ENCODE measurements around the gene ANKRD6. TPM values are rescaled to one million over a fixed set of nuclear protein-coding genes. Genes with fewer than 3 reads are reported as not detected.

ANKRD6 gene
- total RNA-seq, 1 experiment from 2014 or later: 25.4 TPM

DNA sequence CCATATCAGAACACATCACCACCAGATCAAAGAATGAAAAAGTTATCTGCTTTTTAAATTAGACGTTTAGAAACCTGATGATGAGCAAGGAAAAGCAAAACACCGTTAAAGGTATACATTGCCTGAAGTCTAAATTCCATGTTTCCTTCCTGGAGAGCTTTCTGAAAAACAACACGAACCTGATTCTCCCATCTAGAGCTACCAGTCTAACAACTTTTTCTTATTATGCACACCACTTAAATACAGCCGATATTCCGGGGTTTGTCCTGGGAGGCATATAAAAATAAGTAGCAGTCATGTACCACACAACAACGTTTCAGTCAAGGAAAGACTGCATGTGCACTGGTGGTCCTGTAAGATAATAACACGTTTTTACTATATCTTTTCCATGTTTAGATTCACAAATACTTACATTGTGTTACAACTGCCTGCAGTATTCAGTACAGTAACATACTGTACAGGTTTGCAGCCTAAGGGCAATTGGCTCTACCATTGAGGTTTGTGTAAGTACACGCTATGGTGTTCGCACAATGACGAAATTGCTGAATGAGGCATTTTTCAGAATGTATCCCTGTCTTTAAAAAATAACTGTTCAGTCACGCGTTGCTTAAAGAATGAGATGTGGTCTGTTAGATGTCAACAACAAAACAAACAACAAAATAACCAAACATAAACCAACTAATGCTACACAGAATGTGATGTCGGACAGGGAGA lies 224.7 kb downstream of the ANKRD6 start:
- intact Hi-C loops (cut with micrococcal nuclease; ENCODE audit: unreplicated experiment): no loop called here
- no peak overlapping the region for H3K27ac ChIP-seq (ENCODE audit: low read depth, low read length, poor library complexity, severe bottlenecking)
- DNase-seq (ENCODE audit: low spot score): no peak
- ChIA-PET POLR2A (ENCODE audit: low non-redundant PET) (no interaction called here), CTCF (no interaction called here)
- no TSS peak for BruUV-seq (replicated peaks)
- peaks cover 84% of the 10 kb centered on the region for H3K36me3 ChIP-seq (ENCODE audit: insufficient read depth, low read length, poor library complexity, severe bottlenecking)
- TF ChIP-seq CTCF (conservative IDR thresholded peaks at IDR 0.05; ENCODE audit: low read depth, low read length) (no peak), EZH2 (IDR thresholded peaks at IDR 0.05; ENCODE audit: borderline replicate concordance, low read depth, low read length, poor library complexity, severe bottlenecking) (no peak)
- no peaks in the 10 kb centered on the region for H3K9me3 ChIP-seq (ENCODE audit: low read depth, low read length, poor library complexity, severe bottlenecking)
- no peak overlapping the region for H3K4me3 ChIP-seq (ENCODE audit: low read depth, low read length, poor library complexity, severe bottlenecking)
- no peaks in the 10 kb centered on the region for H3K27me3 ChIP-seq (replicated peaks; ENCODE audit: insufficient read depth, low read depth, low read length, poor library complexity)
- no peaks in the 10 kb centered on the region for H3K4me1 ChIP-seq (ENCODE audit: insufficient read depth, low read length, poor library complexity, severe bottlenecking)

GRCh38 chr6:89660981-89661380 lies 228.0 kb downstream of the ANKRD6 start:
- peaks cover 80% of the 10 kb centered on the region for H3K36me3 ChIP-seq (ENCODE audit: insufficient read depth, low read length, poor library complexity, severe bottlenecking)
- TF ChIP-seq EZH2 (IDR thresholded peaks at IDR 0.05; ENCODE audit: borderline replicate concordance, low read depth, low read length, poor library complexity, severe bottlenecking) (no peak), CTCF (conservative IDR thresholded peaks at IDR 0.05; ENCODE audit: low read depth, low read length) (no peak)
- CTCF ChIA-PET: no interaction called here

DNA sequence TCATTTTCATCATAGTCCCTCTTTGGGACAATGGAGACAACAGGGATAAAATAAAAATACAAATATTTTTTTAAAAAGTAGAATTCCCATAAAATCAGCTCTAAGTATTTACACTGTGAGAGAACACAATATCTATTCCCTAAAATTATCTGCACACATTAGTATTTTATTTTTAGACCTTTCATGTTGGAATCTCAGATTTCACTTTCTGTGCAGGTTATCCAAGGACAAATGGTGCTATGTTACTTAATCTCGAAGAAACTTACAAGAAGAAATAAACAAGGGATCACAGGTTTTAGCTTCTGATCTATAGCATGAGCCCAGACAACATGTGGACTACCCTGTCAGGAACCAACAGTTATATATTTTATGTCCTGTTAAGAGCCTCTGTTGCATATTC lies 228.6 kb downstream of the ANKRD6 start:
- H3K4me3 ChIP-seq (ENCODE audit: low read depth, low read length, poor library complexity, severe bottlenecking): no peak overlapping the region
- ChIA-PET CTCF (no interaction called here), POLR2A (ENCODE audit: low non-redundant PET) (no interaction called here)
- DNase-seq (ENCODE audit: low spot score): no peak
- TF ChIP-seq EZH2 (IDR thresholded peaks at IDR 0.05; ENCODE audit: borderline replicate concordance, low read depth, low read length, poor library complexity, severe bottlenecking): no peak
- TF ChIP-seq CTCF (conservative IDR thresholded peaks at IDR 0.05; ENCODE audit: low read depth, low read length): no peak
- H3K27me3 ChIP-seq (replicated peaks; ENCODE audit: insufficient read depth, low read depth, low read length, poor library complexity): no peaks in the 10 kb centered on the region
- BruUV-seq (replicated peaks): no TSS peak
- no peak overlapping the region for H3K27ac ChIP-seq (ENCODE audit: low read depth, low read length, poor library complexity, severe bottlenecking)
- peaks cover 76% of the 10 kb centered on the region for H3K36me3 ChIP-seq (ENCODE audit: insufficient read depth, low read length, poor library complexity, severe bottlenecking)
- H3K4me1 ChIP-seq (ENCODE audit: insufficient read depth, low read length, poor library complexity, severe bottlenecking): no peaks in the 10 kb centered on the region
- H3K9me3 ChIP-seq (ENCODE audit: low read depth, low read length, poor library complexity, severe bottlenecking): no peaks in the 10 kb centered on the region
- intact Hi-C loops (cut with micrococcal nuclease; ENCODE audit: unreplicated experiment): no loop called here

More at GRCh38 chr6:89660981-89661380, 228.0 kb downstream of the ANKRD6 start:
- H3K9me3 ChIP-seq (ENCODE audit: low read depth, low read length, poor library complexity, severe bottlenecking): no peaks in the 10 kb centered on the region
- POLR2A ChIA-PET (ENCODE audit: low non-redundant PET): no interaction called here
- no TSS peak for BruUV-seq (replicated peaks)
- no peaks in the 10 kb centered on the region for H3K4me1 ChIP-seq (ENCODE audit: insufficient read depth, low read length, poor library complexity, severe bottlenecking)
- no peak overlapping the region for H3K4me3 ChIP-seq (ENCODE audit: low read depth, low read length, poor library complexity, severe bottlenecking)
- intact Hi-C loops (cut with micrococcal nuclease; ENCODE audit: unreplicated experiment): no loop called here
- no peak overlapping the region for H3K27ac ChIP-seq (ENCODE audit: low read depth, low read length, poor library complexity, severe bottlenecking)
- H3K27me3 ChIP-seq (replicated peaks; ENCODE audit: insufficient read depth, low read depth, low read length, poor library complexity): no peaks in the 10 kb centered on the region
- DNase-seq (ENCODE audit: low spot score): no peak

Data from A673 (cell line).